Smooth muscle cell (in vitro differentiated cells): ENCODE data around the gene TESK1. TPM values are rescaled to one million over a fixed set of nuclear protein-coding genes. Genes with fewer than 3 reads are reported as not detected.
"Not testable (repeated sequence)": the region's sequence is repeated elsewhere in the genome, so short reads cannot be mapped to it uniquely, and the experiment has no call there.

Experiments
- DNase-seq: peaks from one replicate; lab custom pipeline; 2025; ENCODE audit not compliant: unreplicated experiment; lab: John Stamatoyannopoulos, UW
- H2AFZ ChIP-seq: fragments of 200-600 bp; sonication (generic); 2 replicates; pipeline ENCODE4 v1.6.0; 2016; ENCODE audit warnings: antibody characterized with exemption, low read depth, mild to moderate bottlenecking
- H3F3A ChIP-seq: fragments of 200-600 bp; sonication (generic); 2 replicates; pipeline ENCODE4 v1.6.0; 2017; ENCODE audit warnings: antibody characterized with exemption, low read depth
- H3K27ac ChIP-seq: fragments of 200-600 bp; sonication (generic); 2 replicates; pipeline ENCODE4 v1.5.1; 2016; ENCODE audit warnings: low read depth, mild to moderate bottlenecking
- H3K27me3 ChIP-seq: fragments of 200-600 bp; sonication (generic); 2 replicates; pipeline ENCODE4 v1.6.1; 2016; ENCODE audit warnings: low read depth, mild to moderate bottlenecking
- H3K36me3 ChIP-seq: fragments of 200-600 bp; sonication (generic); 2 replicates; pipeline ENCODE4 v1.5.1; 2016; ENCODE audit warnings: low read depth
- H3K4me1 ChIP-seq: fragments of 200-600 bp; sonication (generic); 2 replicates; pipeline ENCODE4 v1.5.1; 2016; ENCODE audit warnings: low read depth
- H3K4me2 ChIP-seq: fragments of 200-600 bp; sonication (generic); 2 replicates; pipeline ENCODE4 v1.6.0; 2016; ENCODE audit warnings: mild to moderate bottlenecking
- H3K4me3 ChIP-seq: fragments of 200-600 bp; sonication (generic); 2 replicates; pipeline ENCODE4 v1.5.1; 2016; ENCODE audit warnings: mild to moderate bottlenecking
- H3K79me2 ChIP-seq: fragments of 200-600 bp; sonication (generic); 2 replicates; pipeline ENCODE4 v1.6.0; 2016; ENCODE audit warnings: low read depth, mild to moderate bottlenecking
- H3K9ac ChIP-seq: fragments of 200-600 bp; sonication (generic); 2 replicates; pipeline ENCODE4 v1.6.0; 2016; ENCODE audit warnings: low read depth
- H3K9me3 ChIP-seq: fragments of 200-600 bp; sonication (generic); replicated peaks from 2 replicates; pipeline ENCODE4 v1.5.1; 2016; ENCODE audit warnings: low read depth
- H4K20me1 ChIP-seq: fragments of 200-600 bp; sonication (generic); 2 replicates; pipeline ENCODE4 v1.6.0; 2016; ENCODE audit warnings: low read depth
- WGBS: methylation state at CpG from one replicate; pipeline ENCODE4 v1.1.7; 2016; ENCODE audit warnings: low lambda C conversion rate; 5-methylcytosine and 5-hydroxymethylcytosine counted together
- polyA plus RNA-seq: library from polyadenylated mRNA; unstranded; fragments of >200 nt; fragmentation: Nextera tagmentation; extraction: Ambion mirVana; gene quantifications from 2 replicates; pipeline ENCODE4 v1.2.1, GENCODE V29; 2016
- total RNA-seq: library from RNA; depleted of rRNA; stranded (reverse); fragments of >200 nt; gene quantifications from 2 replicates; pipeline ENCODE4 v1.2.3, GENCODE V29; 2014
- TF ChIP-seq, protein P1 (sequence below): fragments of 200-600 bp; sonication (generic); IDR thresholded peaks from 2 replicates; pipeline ENCODE4 v1.5.1; 2017; ENCODE audit warnings: borderline replicate concordance, mild to moderate bottlenecking, antibody characterized with exemption; ENCODE audit not compliant: insufficient read depth, poor library complexity, severe bottlenecking

Gene TESK1
- total and polyA plus RNA-seq, 2 experiments from 2014 or later: 14.2 to 19.4 TPM

- Histone ChIP-seq H3K36me3 (no peaks in the 10 kb centered on the region), H3K79me2 (no peaks in the 10 kb centered on the region), H2AFZ (no peak overlapping the region), H3F3A (no peaks in the 10 kb centered on the region), H3K27me3 (no peaks in the 10 kb centered on the region), H3K4me3 (no peak overlapping the region), H3K4me1 (no peaks in the 10 kb centered on the region), H3K9me3 (no peaks in the 10 kb centered on the region), H4K20me1 (no peaks in the 10 kb centered on the region), H3K4me2 (no peak overlapping the region), H3K27ac (no peak overlapping the region), H3K9ac (no peak overlapping the region)
- DNase-seq: no peak
- WGBS: 84% methylated on average over 5 of the region's 5 CpGs
- TF ChIP-seq, protein P1, sequence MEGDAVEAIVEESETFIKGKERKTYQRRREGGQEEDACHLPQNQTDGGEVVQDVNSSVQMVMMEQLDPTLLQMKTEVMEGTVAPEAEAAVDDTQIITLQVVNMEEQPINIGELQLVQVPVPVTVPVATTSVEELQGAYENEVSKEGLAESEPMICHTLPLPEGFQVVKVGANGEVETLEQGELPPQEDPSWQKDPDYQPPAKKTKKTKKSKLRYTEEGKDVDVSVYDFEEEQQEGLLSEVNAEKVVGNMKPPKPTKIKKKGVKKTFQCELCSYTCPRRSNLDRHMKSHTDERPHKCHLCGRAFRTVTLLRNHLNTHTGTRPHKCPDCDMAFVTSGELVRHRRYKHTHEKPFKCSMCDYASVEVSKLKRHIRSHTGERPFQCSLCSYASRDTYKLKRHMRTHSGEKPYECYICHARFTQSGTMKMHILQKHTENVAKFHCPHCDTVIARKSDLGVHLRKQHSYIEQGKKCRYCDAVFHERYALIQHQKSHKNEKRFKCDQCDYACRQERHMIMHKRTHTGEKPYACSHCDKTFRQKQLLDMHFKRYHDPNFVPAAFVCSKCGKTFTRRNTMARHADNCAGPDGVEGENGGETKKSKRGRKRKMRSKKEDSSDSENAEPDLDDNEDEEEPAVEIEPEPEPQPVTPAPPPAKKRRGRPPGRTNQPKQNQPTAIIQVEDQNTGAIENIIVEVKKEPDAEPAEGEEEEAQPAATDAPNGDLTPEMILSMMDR: no peak
These were observed 27.6 kb upstream of the TESK1 start for GRCh38 chr9:35577486-35577885.

- H3K79me2 ChIP-seq: no peaks in the 10 kb centered on the region
- 90% methylated on average over 1 of the region's 1 CpG for WGBS
- H3K27ac ChIP-seq: no peak overlapping the region
- H2AFZ ChIP-seq: no peak overlapping the region
- H3K4me1 ChIP-seq: no peaks in the 10 kb centered on the region
- H3K9me3 ChIP-seq: no peaks in the 10 kb centered on the region
- H4K20me1 ChIP-seq: no peaks in the 10 kb centered on the region
- DNase-seq: no peak
- H3K27me3 ChIP-seq: no peaks in the 10 kb centered on the region
- no peak overlapping the region for H3K9ac ChIP-seq
- H3K4me3 ChIP-seq: no peak overlapping the region
- no peaks in the 10 kb centered on the region for H3K36me3 ChIP-seq
- TF ChIP-seq, protein P1: no peak
- no peak overlapping the region for H3K4me2 ChIP-seq
- H3F3A ChIP-seq: no peaks in the 10 kb centered on the region
These were observed 25.9 kb upstream of the TESK1 start for GRCh38 chr9:35579130-35579529.

DNA sequence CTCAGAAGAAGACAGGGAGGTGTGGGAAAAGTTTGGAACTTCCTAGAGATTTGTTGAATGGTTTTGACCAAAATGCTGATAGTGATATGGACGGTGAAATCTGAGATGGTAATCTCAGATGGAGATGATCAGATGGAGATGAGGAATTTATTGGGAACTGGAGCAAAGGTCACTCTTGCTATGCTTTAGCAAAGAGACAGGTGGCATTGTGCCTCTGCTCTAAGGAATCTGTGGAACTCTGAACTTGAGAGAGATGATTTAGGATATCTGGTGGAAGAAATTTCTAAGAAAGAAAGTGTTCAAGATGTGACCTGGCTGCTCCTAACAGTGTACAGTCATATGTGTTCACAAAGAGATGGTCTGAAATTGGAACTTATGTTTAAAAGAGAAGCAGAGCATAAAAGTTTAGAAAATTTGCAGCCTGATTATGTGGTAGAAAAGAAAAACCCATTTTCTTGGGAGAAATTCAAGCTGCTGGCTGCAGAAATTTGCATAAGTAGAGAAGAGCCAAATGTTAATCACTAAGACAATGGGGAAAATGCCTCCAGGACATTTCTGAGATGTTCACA lies 25.3 kb upstream of the TESK1 start:
- not testable (repeated sequence) for H3K4me3 ChIP-seq, H3K4me2 ChIP-seq, H3K9ac ChIP-seq, H3K9me3 ChIP-seq, H3K27ac ChIP-seq, DNase-seq, H2AFZ ChIP-seq, H3K4me1 ChIP-seq, H3K36me3 ChIP-seq, H3F3A ChIP-seq, H3K79me2 ChIP-seq, H3K27me3 ChIP-seq, H4K20me1 ChIP-seq
- 87% methylated on average over 1 of the region's 1 CpG for WGBS

DNA sequence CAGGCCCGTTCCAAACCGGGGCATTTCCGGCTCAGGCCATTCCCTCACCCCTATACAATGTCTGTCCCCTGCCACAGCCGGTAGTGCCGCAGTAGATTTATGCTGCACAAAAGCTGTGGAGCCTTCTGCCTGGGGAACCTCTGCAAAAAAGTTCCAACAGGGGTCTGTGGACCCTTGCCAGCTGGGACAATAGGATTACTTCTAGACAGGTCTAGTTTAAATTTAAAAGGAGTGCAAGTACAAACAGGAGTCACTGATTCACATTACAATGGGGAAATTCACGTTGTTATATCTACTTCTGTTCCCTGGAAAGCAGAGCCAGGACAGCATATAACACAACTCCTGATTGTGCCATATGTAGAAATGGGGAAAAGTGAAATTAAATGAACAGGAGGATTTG lies 21.5 kb upstream of the TESK1 start:
- H3K27me3 ChIP-seq, H3K9ac ChIP-seq, H2AFZ ChIP-seq, H3K79me2 ChIP-seq, H4K20me1 ChIP-seq, H3K4me1 ChIP-seq, H3K4me2 ChIP-seq, DNase-seq, H3K27ac ChIP-seq, H3K9me3 ChIP-seq, H3F3A ChIP-seq, H3K4me3 ChIP-seq, H3K36me3 ChIP-seq: not testable (repeated sequence)
- WGBS: 69% methylated on average over 6 of the region's 6 CpGs

- not testable (repeated sequence) for H3K4me3 ChIP-seq, H2AFZ ChIP-seq, H3K9me3 ChIP-seq, H4K20me1 ChIP-seq, H3K27ac ChIP-seq, H3F3A ChIP-seq, H3K79me2 ChIP-seq, H3K4me1 ChIP-seq, H3K9ac ChIP-seq, H3K27me3 ChIP-seq, DNase-seq, H3K36me3 ChIP-seq, H3K4me2 ChIP-seq
- whole genome bisulfite sequencing: 85% methylated on average over 3 of the region's 3 CpGs
These were observed 20.4 kb upstream of the TESK1 start for GRCh38 chr9:35584681-35585080.

DNA sequence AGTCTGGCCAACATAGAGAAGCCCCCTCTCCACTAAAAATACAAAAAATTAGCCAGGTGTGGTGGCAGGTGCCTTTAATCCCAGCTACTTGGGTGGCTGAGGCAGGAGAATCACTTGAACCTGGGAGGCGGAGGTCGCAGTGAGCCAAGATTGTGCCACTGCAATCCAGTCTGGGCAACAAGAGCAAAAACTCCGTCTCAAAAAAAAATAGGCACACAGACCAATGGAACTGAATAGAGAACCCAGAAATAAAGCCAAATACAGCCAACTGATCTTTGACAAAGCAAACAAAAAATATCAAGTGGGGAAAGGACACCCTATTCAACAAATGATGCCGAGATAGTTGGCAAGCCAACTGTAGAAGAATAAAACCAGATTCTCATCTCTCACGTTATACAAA lies 16.6 kb upstream of the TESK1 start:
- 93% methylated on average over 5 of the region's 5 CpGs for WGBS
- H2AFZ ChIP-seq, H3K27ac ChIP-seq, H4K20me1 ChIP-seq, H3F3A ChIP-seq, H3K9ac ChIP-seq, H3K9me3 ChIP-seq, H3K4me1 ChIP-seq, H3K4me3 ChIP-seq, H3K79me2 ChIP-seq, H3K36me3 ChIP-seq, H3K4me2 ChIP-seq, DNase-seq, H3K27me3 ChIP-seq: not testable (repeated sequence)
